Gastrocnemius medialis (tissue), 4 donors: ENCODE results near the gene CHMP6. TPM values are rescaled to one million over a fixed set of nuclear protein-coding genes. Genes with fewer than 3 reads are reported as not detected.
A peak's percentile ranks its signal among the peaks of the same experiment; 100 is the strongest.

ENCODE experiments used
- ATAC-seq, 2 donors: fragments of 150-250 bp; one replicate each; pipeline ENCODE4 v1.9.1; 2016
- DNase-seq, 2 donors: peaks; one replicate each; pipeline ENCODE4 v3.0.0-alpha.2; 2019
- H3K27ac ChIP-seq, 4 donors: fragments of 200-600 bp; sonication (generic); 1 replicate in 1 of 4; 2 replicates in 3 of 4; pipeline ENCODE4 v1.5.1; 2016 to 2018; ENCODE audit warnings: mild to moderate bottlenecking in 2 of 4, moderate library complexity in 1 of 4
- H3K27me3 ChIP-seq, 3 donors: fragments of 200-600 bp; sonication (generic) in 2 of 3; 1 replicate in 1 of 3; 2 replicates in 2 of 3; pipeline versions ENCODE4 v1.5.1 to v1.6.0; 2016 to 2019; ENCODE audit warnings: mild to moderate bottlenecking in 1 of 3, moderate library complexity in 1 of 3
- H3K36me3 ChIP-seq, 2 donors: fragments of 200-600 bp; sonication (generic) in 1 of 2; one replicate each; pipeline ENCODE4 v1.5.1; 2017 to 2018
- H3K4me1 ChIP-seq, 2 donors: fragments of 200-600 bp; sonication (generic) in 1 of 2; one replicate each; pipeline ENCODE4 v1.5.1; 2016 to 2017; ENCODE audit warnings: mild to moderate bottlenecking in 2 of 2
- H3K4me3 ChIP-seq, 4 donors: fragments of 200-600 bp; sonication (generic) in 3 of 4; 1 replicate in 1 of 4; 2 replicates in 3 of 4; pipeline ENCODE4 v1.5.1; 2016 to 2019; ENCODE audit warnings: mild to moderate bottlenecking in 2 of 4
- H3K9me3 ChIP-seq, 3 donors: fragments of 200-600 bp; sonication (generic) in 2 of 3; 1 replicate in 1 of 3; 2 replicates in 2 of 3; pipeline ENCODE4 v1.5.1; 2016 to 2019
- POLR2A ChIP-seq, 2 donors: fragments of 450-650 bp; IDR thresholded peaks; one replicate each; pipeline ENCODE4 v1.6.1; 2017; ENCODE audit warnings: antibody characterized with exemption in 2 of 2, mild to moderate bottlenecking in 2 of 2, moderate library complexity in 2 of 2
- in situ Hi-C, 4 donors: fragments of 200-750 bp; cut with MboI; loops; one replicate each; pipeline versions ENCODE4 v1.15.0 to v1.8.0; 2017; ENCODE audit warnings: low sequenced_read_pairs in 4 of 4
- intact Hi-C: fragments of 100-400 bp; cut with DNase I; formaldehyde crosslinking; loops from one replicate; pipeline ENCODE4 v1.15.1; 2023; ENCODE audit warnings: low total_unique reads
- total RNA-seq, 4 donors: library from RNA; depleted of rRNA; stranded (reverse); fragments of >200 nt; gene quantifications; one replicate each; pipeline versions ENCODE4 v1.1.0 to v1.2.3, GENCODE V29; 2016
- TF ChIP-seq, protein P1 (sequence below), 5 experiments: fragments of 450-650 bp in 3 of 5; fragments of 200-600 bp in 2 of 5; sonication (generic) in 2 of 5; IDR thresholded peaks in 4 of 5; conservative IDR thresholded peaks in 1 of 5; 1 replicate in 4 of 5; 2 replicates in 1 of 5; pipeline ENCODE4 v1.5.1; 2016 to 2019; ENCODE audit warnings: antibody characterized with exemption in 5 of 5, mild to moderate bottlenecking in 3 of 5, moderate library complexity in 3 of 5

Gene CHMP6
- total RNA-seq, 4 donors from 2014 or later, result 29.8 to 33.3 (median 33.0) TPM

DNA sequence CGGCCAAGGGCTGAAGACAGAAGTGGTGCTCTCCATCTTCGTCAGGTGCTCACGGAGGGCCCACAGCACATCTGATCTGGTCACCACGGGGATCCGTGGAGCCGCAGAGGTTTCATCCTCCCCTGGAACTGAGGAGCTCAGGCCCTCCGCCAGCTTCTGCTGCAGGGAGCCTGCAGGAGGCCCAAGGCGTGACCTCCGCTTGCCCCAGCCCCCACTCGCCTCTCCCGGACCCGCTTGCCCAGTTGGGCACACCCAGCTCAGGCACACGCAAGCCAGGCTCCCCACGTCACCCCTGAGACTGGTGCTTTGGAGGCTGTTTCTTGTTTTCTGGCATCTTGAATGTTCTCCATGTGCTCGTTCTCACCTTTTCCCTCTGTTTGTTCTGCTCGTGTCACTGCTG lies 39.4 kb upstream of the CHMP6 start:
- DNase-seq, result peak in 1 of 2 donors; percentile 15
- in situ Hi-C loops, result no loop called here

DNA sequence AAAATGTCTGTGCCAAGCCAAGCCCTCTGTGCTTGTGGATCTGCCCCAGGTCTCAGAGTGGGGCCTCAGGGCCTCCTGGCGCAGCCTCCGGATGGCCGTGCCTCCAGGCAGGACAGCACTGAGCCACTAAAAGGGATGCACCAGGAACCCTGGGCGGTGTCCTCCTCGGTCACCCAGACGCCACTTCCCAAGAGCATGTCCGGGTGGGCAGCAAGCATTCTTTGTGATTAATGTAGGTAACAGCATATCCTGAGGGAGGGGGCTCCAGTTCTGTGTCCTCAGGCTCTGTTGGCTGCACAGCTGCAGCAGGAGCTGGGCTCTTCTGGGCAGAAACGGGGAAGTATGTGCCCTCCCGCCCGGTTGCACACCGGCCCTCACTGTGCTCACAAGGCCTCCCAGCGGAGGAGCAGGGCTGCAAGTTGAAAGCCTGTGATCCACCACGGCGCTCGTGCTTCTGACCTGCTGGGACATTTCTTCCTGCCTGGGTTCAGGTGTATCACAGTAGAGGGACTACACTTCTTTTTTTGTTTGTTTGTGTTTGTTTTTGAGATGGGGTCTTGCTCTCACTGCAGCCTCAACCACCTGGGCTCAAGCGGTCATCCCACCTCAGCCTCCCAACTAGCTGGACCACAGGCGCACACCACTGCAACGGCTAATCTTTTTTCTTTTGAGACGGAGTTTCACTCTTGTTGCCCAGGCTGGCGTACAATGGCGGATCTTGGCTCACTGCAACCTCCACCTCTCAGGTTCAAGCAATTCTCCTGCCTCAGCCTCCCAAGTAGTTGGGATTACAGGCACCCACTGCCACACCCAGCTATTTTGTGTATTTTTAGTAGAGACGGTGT lies 37.9 kb upstream of the CHMP6 start:
- TF ChIP-seq, protein P1, sequence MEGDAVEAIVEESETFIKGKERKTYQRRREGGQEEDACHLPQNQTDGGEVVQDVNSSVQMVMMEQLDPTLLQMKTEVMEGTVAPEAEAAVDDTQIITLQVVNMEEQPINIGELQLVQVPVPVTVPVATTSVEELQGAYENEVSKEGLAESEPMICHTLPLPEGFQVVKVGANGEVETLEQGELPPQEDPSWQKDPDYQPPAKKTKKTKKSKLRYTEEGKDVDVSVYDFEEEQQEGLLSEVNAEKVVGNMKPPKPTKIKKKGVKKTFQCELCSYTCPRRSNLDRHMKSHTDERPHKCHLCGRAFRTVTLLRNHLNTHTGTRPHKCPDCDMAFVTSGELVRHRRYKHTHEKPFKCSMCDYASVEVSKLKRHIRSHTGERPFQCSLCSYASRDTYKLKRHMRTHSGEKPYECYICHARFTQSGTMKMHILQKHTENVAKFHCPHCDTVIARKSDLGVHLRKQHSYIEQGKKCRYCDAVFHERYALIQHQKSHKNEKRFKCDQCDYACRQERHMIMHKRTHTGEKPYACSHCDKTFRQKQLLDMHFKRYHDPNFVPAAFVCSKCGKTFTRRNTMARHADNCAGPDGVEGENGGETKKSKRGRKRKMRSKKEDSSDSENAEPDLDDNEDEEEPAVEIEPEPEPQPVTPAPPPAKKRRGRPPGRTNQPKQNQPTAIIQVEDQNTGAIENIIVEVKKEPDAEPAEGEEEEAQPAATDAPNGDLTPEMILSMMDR (IDR thresholded peaks at IDR 0.05 in 4 of 5, conservative IDR thresholded peaks at IDR 0.05 in 1 of 5), result no peak
- no peak for TF ChIP-seq POLR2A (IDR thresholded peaks at IDR 0.05)
- ATAC-seq (no peak), DNase-seq (no peak)
- intact Hi-C loops (no loop called here), in situ Hi-C loops (no loop called here)
- Histone ChIP-seq H3K9me3 (no peaks in the 10 kb centered on the region), H3K27me3 (no peaks in the 10 kb centered on the region), H3K4me3 (no peak overlapping the region), H3K4me1 (no peaks in the 10 kb centered on the region), H3K27ac (no peak overlapping the region), H3K36me3 (peaks cover 0 to 30% of the 10 kb centered on the region in 2 donors)

More for the DNA sequence above, 39.4 kb upstream of the CHMP6 start:
- Histone ChIP-seq H3K4me3 (no peak overlapping the region), H3K4me1 (no peaks in the 10 kb centered on the region), H3K9me3 (no peaks in the 10 kb centered on the region), H3K27me3 (no peaks in the 10 kb centered on the region), H3K27ac (no peak overlapping the region), H3K36me3 (peaks cover 0 to 40% of the 10 kb centered on the region in 2 donors)
- no peak for TF ChIP-seq POLR2A (IDR thresholded peaks at IDR 0.05)
- TF ChIP-seq, protein P1 (IDR thresholded peaks at IDR 0.05 in 4 of 5, conservative IDR thresholded peaks at IDR 0.05 in 1 of 5), result no peak
- intact Hi-C loops, result no loop called here
- no peak for ATAC-seq

DNA sequence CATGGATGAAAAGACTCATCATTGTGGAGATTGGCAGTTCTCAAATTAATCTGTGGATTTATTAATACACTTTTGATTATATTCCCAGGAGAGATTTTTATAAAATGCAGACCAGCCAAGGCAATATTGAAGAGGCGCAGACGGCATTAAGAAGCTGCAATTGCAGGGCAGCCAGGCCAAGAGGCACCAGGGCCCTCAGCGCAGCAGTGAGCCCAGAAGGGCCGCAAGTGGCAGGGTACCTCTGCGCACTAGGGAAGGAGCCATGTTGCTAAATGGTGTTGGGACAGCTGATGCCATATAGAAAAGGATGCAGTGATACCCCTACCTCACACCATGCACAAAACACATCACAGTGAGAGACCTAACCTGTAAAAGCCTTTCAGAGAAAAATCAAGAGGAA lies 36.6 kb upstream of the CHMP6 start:
- Histone ChIP-seq H3K27me3 (no peaks in the 10 kb centered on the region), H3K4me1 (peaks cover 13% of the 10 kb centered on the region in 2 donors), H3K27ac (no peak overlapping the region), H3K9me3 (no peaks in the 10 kb centered on the region), H3K36me3 (peaks cover 0 to 17% of the 10 kb centered on the region in 2 donors), H3K4me3 (no peak overlapping the region)
- ATAC-seq (no peak), DNase-seq (no peak)
- no peak for TF ChIP-seq POLR2A (IDR thresholded peaks at IDR 0.05)
- TF ChIP-seq, protein P1 (IDR thresholded peaks at IDR 0.05 in 4 of 5, conservative IDR thresholded peaks at IDR 0.05 in 1 of 5), result no peak
- intact Hi-C loops, result no loop called here
- in situ Hi-C loops, result no loop called here

DNA sequence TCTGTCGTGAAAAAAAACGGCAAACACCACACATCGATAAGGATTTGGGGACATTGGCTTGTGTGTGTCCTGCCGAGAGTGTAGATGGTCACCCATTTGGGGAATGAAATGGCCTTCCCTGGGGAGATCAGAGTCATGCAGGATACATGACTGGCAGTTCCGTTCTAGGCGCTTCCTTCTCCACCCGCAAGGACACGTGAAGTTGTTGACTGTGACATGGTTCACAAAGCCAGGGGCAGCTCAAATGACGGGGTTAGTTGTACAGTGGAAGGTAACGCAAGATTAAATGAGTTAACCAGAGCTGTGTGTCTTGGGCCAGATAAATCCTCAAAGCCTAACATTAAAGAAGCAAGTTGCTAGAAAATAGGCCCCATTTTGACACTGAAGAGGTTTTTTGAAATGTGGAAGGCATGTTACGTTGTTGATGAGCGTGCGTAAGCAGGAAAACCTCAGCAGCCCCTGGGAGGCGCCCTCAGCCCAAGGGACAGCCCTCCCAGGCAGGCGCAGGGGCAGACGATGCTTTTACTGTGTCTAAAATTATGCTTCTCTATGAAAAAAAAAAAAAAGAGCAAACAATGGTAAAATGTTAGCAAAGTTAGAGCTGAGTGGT lies 35.9 kb upstream of the CHMP6 start:
- no peaks in the 10 kb centered on the region for H3K9me3 ChIP-seq
- H3K36me3 ChIP-seq, result peaks cover 0 to 10% of the 10 kb centered on the region in 2 donors
- no peaks in the 10 kb centered on the region for H3K27me3 ChIP-seq
- no peak overlapping the region for H3K4me3 ChIP-seq
- intact Hi-C loops (no loop called here), in situ Hi-C loops (no loop called here)
- no peak overlapping the region for H3K27ac ChIP-seq
- DNase-seq (no peak), ATAC-seq (no peak)
- TF ChIP-seq, protein P1 (IDR thresholded peaks at IDR 0.05 in 4 of 5, conservative IDR thresholded peaks at IDR 0.05 in 1 of 5), result no peak
- no peak for TF ChIP-seq POLR2A (IDR thresholded peaks at IDR 0.05)
- peaks cover 19 to 20% of the 10 kb centered on the region in 2 donors for H3K4me1 ChIP-seq
